WTC11 (cell line): ENCODE results near the gene MYO5C.

Experiments
- ARID4B ChIP-seq: sonication (generic); formaldehyde crosslinking; IDR thresholded peaks from 2 replicates; pipeline ENCODE4 v1.8.0; 2023; ENCODE audit warnings: missing genetic modification reagents, mild to moderate bottlenecking, borderline replicate concordance
- ATF2 ChIP-seq: sonication (generic); formaldehyde crosslinking; IDR thresholded peaks from 2 replicates; pipeline ENCODE4 v1.8.1; 2022; ENCODE audit warnings: low read depth, missing genetic modification reagents, borderline replicate concordance
- CTCF ChIP-seq: fragments of 200-600 bp; IDR thresholded peaks from 2 replicates; pipeline ENCODE4 v1.8.0; 2022; ENCODE audit warnings: antibody characterized with exemption
- FOXJ3 ChIP-seq: sonication (generic); formaldehyde crosslinking; IDR thresholded peaks from 2 replicates; pipeline ENCODE4 v1.9.0; 2021; ENCODE audit warnings: missing genetic modification reagents, mild to moderate bottlenecking, borderline replicate concordance
- KAT7 ChIP-seq: sonication (generic); formaldehyde crosslinking; IDR thresholded peaks from 2 replicates; pipeline ENCODE4 v1.8.1; 2023; ENCODE audit warnings: missing genetic modification reagents, mild to moderate bottlenecking, borderline replicate concordance
- MXD4 ChIP-seq: fragments of 250-450 bp; sonication (Bioruptor Pico); IDR thresholded peaks from 2 replicates; pipeline ENCODE4 v1.8.0; 2021; ENCODE audit warnings: mild to moderate bottlenecking, moderate library complexity, borderline replicate concordance
- MYBL2 ChIP-seq: sonication (generic); formaldehyde crosslinking; IDR thresholded peaks from 2 replicates; pipeline ENCODE4 v1.8.1; 2023; ENCODE audit warnings: mild to moderate bottlenecking, moderate library complexity, missing genetic modification reagents
- SP1 ChIP-seq: sonication (generic); formaldehyde crosslinking; conservative IDR thresholded peaks from 2 replicates; pipeline ENCODE4 v1.8.1; 2022; ENCODE audit warnings: missing genetic modification reagents
- TCF7 ChIP-seq: sonication (generic); formaldehyde crosslinking; IDR thresholded peaks from 2 replicates; pipeline ENCODE4 v1.8.0; 2022; ENCODE audit warnings: mild to moderate bottlenecking, low read depth, missing genetic modification reagents, moderate library complexity
- USF1 ChIP-seq: sonication (generic); formaldehyde crosslinking; IDR thresholded peaks from 2 replicates; pipeline ENCODE4 v1.8.0; 2022; ENCODE audit warnings: mild to moderate bottlenecking, missing genetic modification reagents
- ZBTB21 ChIP-seq: sonication (generic); formaldehyde crosslinking; IDR thresholded peaks from 2 replicates; pipeline ENCODE4 v1.8.1; 2023; ENCODE audit warnings: mild to moderate bottlenecking, missing genetic modification reagents, borderline replicate concordance
- ZNF425 ChIP-seq: fragments of 250-450 bp; sonication (Bioruptor Pico); conservative IDR thresholded peaks from 2 replicates; pipeline ENCODE4 v1.9.0; 2021; ENCODE audit warnings: mild to moderate bottlenecking
- ZNF512 ChIP-seq: sonication (generic); formaldehyde crosslinking; IDR thresholded peaks from 2 replicates; pipeline ENCODE4 v1.8.1; 2022; ENCODE audit warnings: missing genetic modification reagents, borderline replicate concordance

GRCh38 chr15:52295421-52296001 is at the start of gene MYO5C:
- TF ChIP-seq CTCF (no peak), FOXJ3 (CRISPR knock-in tag) (no peak), ZBTB21 (0 out of 2 replicates have a peak, but pooled peaks have one; percentile 25), ZNF512 (CRISPR knock-in tag) (no peak), ZNF425 (CRISPR knock-in tag) (no peak), ATF2 (CRISPR knock-in tag) (no peak), SP1 (peak; percentile 60; the same call in 1 of the 2 replicates), KAT7 (CRISPR knock-in tag) (0 out of 2 replicates have a peak, but pooled peaks have one; percentile 31), MYBL2 (CRISPR knock-in tag) (peak; percentile 64), MXD4 (CRISPR knock-in tag) (no peak), TCF7 (CRISPR knock-in tag) (no peak), ARID4B (CRISPR knock-in tag) (no peak; the same call in 1 of the 2 replicates), USF1 (CRISPR knock-in tag) (peak; percentile 28; the same call in 1 of the 2 replicates)
